WTC11 (cell line): Measurements from ENCODE around the gene PDE3B. TPM values are rescaled to one million over a fixed set of nuclear protein-coding genes. Genes with fewer than 3 reads are reported as not detected.

ENCODE experiments used
- ATAC-seq: fragments of 200-7000 bp; cut with Tn5 transposase; 2 replicates; pipeline ENCODE4 v1.10.0; 2021; ENCODE audit warnings: mild to moderate bottlenecking, moderate library complexity
- CTCF ChIA-PET: fragments of 300-600 bp; sonication (Branson Sonifier 250); formaldehyde crosslinking; loops from one replicate; lab custom pipeline; 2021; ENCODE audit warnings: antibody characterized with exemption; lab: Charles Lee
- POLR2A ChIA-PET: fragments of 350-600 bp; sonication (Branson Sonifier 250); formaldehyde crosslinking; loops from one replicate; lab custom pipeline; 2021; ENCODE audit warnings: antibody characterized with exemption; lab: Charles Lee
- DNase-seq: peaks from one replicate; pipeline ENCODE4 v3.0.0; 2021; ENCODE audit warnings: low spot score
- H3K27ac Mint-ChIP-seq: 2 replicates; pipeline ENCODE4 v1.8.0; 2021; ENCODE audit warnings: mixed read lengths
- H3K27me3 Mint-ChIP-seq: 2 replicates; pipeline ENCODE4 v1.8.0; 2021; ENCODE audit warnings: low read depth, mild to moderate bottlenecking, moderate library complexity, mixed read lengths
- H3K36me3 Mint-ChIP-seq: 2 replicates; pipeline ENCODE4 v1.8.0; 2021; ENCODE audit warnings: mixed read lengths
- H3K4me1 Mint-ChIP-seq: 2 replicates; pipeline ENCODE4 v1.8.0; 2022; ENCODE audit warnings: mixed read lengths
- H3K4me3 Mint-ChIP-seq: 2 replicates; pipeline ENCODE4 v1.8.0; 2021; ENCODE audit warnings: mild to moderate bottlenecking, moderate library complexity, mixed read lengths
- H3K9me3 Mint-ChIP-seq: 2 replicates; pipeline ENCODE4 v1.8.0; 2021; ENCODE audit warnings: mixed read lengths
- EMX1 ChIP-seq: fragments of 250-450 bp; sonication (Bioruptor Pico); IDR thresholded peaks from 2 replicates; pipeline ENCODE4 v1.8.0; 2021; ENCODE audit warnings: mild to moderate bottlenecking
- HMGA2 ChIP-seq: fragments of 250-450 bp; sonication (Bioruptor Pico); IDR thresholded peaks from 2 replicates; pipeline ENCODE4 v1.4.0; 2021; ENCODE audit warnings: mild to moderate bottlenecking, moderate library complexity
- MXD4 ChIP-seq: fragments of 250-450 bp; sonication (Bioruptor Pico); IDR thresholded peaks from 2 replicates; pipeline ENCODE4 v1.8.0; 2021; ENCODE audit warnings: mild to moderate bottlenecking, moderate library complexity, borderline replicate concordance
- NR3C1 ChIP-seq: sonication (generic); formaldehyde crosslinking; conservative IDR thresholded peaks from 2 replicates; pipeline ENCODE4 v1.8.1; 2023; ENCODE audit warnings: low read depth, mild to moderate bottlenecking, missing genetic modification reagents
- TP53 ChIP-seq: sonication (generic); formaldehyde crosslinking; IDR thresholded peaks from 2 replicates; pipeline ENCODE4 v1.8.1; 2023; ENCODE audit warnings: mild to moderate bottlenecking, missing genetic modification reagents
- ZNF671 ChIP-seq: fragments of 250-450 bp; sonication (Bioruptor Pico); IDR thresholded peaks from 2 replicates; pipeline ENCODE4 v1.8.0; 2021; ENCODE audit warnings: mild to moderate bottlenecking
- total RNA-seq: library from RNA; stranded (reverse); gene quantifications from 3 replicates; pipeline ENCODE4 v1.2.3, GENCODE V29; 2021
- TF ChIP-seq, protein P1 (sequence below): sonication (generic); formaldehyde crosslinking; IDR thresholded peaks from 2 replicates; pipeline ENCODE4 v1.8.0; 2023; ENCODE audit warnings: mild to moderate bottlenecking, missing genetic modification reagents
- TF ChIP-seq, protein P2 (sequence below): fragments of 250-450 bp; sonication (Bioruptor Pico); IDR thresholded peaks from 2 replicates; pipeline ENCODE4 v1.9.0; 2021; ENCODE audit warnings: moderate library complexity, mild to moderate bottlenecking, inconsistent platforms, borderline replicate concordance
- TF ChIP-seq, protein P3 (sequence below): sonication (generic); formaldehyde crosslinking; IDR thresholded peaks from 2 replicates; pipeline ENCODE4 v1.8.1; 2023; ENCODE audit warnings: mild to moderate bottlenecking, missing genetic modification reagents
- TF ChIP-seq, protein P4 (sequence below): fragments of 200-600 bp; IDR thresholded peaks from 2 replicates; pipeline ENCODE4 v1.8.0; 2022; ENCODE audit warnings: antibody characterized with exemption
- TF ChIP-seq, protein P5 (sequence below): sonication (generic); formaldehyde crosslinking; IDR thresholded peaks from 2 replicates; pipeline ENCODE4 v1.8.0; 2022; ENCODE audit warnings: mild to moderate bottlenecking, missing genetic modification reagents

Gene PDE3B
- total RNA-seq, 1 experiment from 2014 or later: 9.6 TPM

DNA sequence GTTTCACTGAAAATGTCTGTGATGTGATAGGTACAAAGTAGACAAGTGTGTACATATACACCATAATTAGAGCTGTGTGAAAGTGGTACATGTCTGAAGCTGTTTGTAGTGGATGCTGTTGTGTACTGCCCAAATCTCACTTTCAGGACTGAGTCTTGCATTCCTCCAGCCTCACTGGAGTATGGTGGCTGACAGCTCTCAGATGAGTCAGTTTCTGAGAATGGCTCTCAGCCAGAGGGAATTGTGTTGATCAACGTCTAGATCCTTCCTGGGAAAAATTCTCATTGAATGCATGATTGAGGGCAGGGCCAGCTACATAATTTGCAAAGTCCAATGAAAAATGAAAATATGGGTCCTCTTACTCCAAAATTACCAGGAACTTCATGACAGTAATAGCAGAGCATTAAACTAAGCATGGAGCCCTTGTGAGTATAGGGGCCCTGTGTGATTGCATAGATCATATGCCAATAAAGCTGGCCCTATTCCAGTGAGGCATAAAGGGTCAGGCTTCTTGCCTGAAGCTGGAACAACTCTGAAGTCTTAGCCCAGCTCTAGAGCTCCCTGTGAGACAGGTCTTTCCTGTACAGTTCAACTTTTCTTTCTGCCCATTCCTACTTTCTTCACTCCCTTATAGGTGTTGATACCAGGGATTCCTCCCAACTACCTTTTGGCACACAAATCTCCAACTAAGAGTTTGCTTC, 259.2 kb downstream of the PDE3B start (continued):
- TF ChIP-seq, protein P1, sequence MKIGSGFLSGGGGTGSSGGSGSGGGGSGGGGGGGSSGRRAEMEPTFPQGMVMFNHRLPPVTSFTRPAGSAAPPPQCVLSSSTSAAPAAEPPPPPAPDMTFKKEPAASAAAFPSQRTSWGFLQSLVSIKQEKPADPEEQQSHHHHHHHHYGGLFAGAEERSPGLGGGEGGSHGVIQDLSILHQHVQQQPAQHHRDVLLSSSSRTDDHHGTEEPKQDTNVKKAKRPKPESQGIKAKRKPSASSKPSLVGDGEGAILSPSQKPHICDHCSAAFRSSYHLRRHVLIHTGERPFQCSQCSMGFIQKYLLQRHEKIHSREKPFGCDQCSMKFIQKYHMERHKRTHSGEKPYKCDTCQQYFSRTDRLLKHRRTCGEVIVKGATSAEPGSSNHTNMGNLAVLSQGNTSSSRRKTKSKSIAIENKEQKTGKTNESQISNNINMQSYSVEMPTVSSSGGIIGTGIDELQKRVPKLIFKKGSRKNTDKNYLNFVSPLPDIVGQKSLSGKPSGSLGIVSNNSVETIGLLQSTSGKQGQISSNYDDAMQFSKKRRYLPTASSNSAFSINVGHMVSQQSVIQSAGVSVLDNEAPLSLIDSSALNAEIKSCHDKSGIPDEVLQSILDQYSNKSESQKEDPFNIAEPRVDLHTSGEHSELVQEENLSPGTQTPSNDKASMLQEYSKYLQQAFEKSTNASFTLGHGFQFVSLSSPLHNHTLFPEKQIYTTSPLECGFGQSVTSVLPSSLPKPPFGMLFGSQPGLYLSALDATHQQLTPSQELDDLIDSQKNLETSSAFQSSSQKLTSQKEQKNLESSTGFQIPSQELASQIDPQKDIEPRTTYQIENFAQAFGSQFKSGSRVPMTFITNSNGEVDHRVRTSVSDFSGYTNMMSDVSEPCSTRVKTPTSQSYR (CRISPR knock-in tag): no peak
- TF ChIP-seq MXD4 (CRISPR knock-in tag) (no peak), EMX1 (CRISPR knock-in tag) (no peak)
- TF ChIP-seq, protein P2, sequence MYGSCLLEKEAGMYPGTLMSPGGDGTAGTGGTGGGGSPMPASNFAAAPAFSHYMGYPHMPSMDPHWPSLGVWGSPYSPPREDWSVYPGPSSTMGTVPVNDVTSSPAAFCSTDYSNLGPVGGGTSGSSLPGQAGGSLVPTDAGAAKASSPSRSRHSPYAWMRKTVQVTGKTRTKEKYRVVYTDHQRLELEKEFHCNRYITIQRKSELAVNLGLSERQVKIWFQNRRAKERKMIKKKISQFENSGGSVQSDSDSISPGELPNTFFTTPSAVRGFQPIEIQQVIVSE (CRISPR knock-in tag): no peak
- TF ChIP-seq, all 79 proteins: peak for 0

DNA sequence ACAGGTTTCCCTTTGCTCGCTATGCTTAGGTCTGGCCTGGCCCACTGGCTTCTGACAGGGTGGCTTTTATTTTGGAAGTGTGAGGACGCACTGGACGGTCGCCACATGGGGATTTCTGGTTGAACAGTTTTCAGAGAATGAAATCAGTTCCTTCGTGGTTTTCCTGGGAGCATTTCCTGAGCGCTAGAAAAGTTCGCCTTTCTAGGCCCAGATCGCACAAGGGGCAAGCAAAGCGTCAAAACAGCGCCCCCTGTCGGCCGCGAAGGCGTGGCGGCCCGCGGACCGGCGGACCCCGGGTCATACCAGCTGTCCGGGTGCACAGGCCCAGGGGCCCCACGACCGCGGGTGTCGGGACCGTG, 261.1 kb downstream of the PDE3B start:
- DNase-seq: peak; percentile 91

More for the DNA sequence above, 261.1 kb downstream of the PDE3B start:
- peaks cover 26% of the 10 kb centered on the region for H3K27me3 Mint-ChIP-seq
- peak overlapping the region; percentile 96 for H3K4me3 Mint-ChIP-seq
- no peaks in the 10 kb centered on the region for H3K36me3 Mint-ChIP-seq
- peak; percentile 19 for ATAC-seq
- CTCF ChIA-PET: interaction anchor here (0.6 to 5.4 kb wide), 11 partner anchors 11 to 384 kb away, joined by 3 to 157 read pairs (median 72); partner anchors contain the start of genes CALCB, CYP2R1, PDE3B and PSMA1
- peaks cover 18% of the 10 kb centered on the region for H3K4me1 Mint-ChIP-seq
- POLR2A ChIA-PET: interaction anchor here (1.1 kb wide), 2 partner anchors 13 to 14 kb away, joined by 3 to 9 read pairs; partner anchors contain the start of gene CYP2R1
- H3K9me3 Mint-ChIP-seq: no peaks in the 10 kb centered on the region
- TF ChIP-seq, protein P3, sequence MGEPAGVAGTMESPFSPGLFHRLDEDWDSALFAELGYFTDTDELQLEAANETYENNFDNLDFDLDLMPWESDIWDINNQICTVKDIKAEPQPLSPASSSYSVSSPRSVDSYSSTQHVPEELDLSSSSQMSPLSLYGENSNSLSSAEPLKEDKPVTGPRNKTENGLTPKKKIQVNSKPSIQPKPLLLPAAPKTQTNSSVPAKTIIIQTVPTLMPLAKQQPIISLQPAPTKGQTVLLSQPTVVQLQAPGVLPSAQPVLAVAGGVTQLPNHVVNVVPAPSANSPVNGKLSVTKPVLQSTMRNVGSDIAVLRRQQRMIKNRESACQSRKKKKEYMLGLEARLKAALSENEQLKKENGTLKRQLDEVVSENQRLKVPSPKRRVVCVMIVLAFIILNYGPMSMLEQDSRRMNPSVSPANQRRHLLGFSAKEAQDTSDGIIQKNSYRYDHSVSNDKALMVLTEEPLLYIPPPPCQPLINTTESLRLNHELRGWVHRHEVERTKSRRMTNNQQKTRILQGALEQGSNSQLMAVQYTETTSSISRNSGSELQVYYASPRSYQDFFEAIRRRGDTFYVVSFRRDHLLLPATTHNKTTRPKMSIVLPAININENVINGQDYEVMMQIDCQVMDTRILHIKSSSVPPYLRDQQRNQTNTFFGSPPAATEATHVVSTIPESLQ: no peak
- TF ChIP-seq HMGA2 (CRISPR knock-in tag): no peak
- 0 out of 2 replicates have a peak, but pooled peaks have one; percentile 40 for TF ChIP-seq NR3C1 (CRISPR knock-in tag)
- TF ChIP-seq TP53 (CRISPR knock-in tag): peak; percentile 12; the same call in 1 of the 2 replicates
- TF ChIP-seq, protein P4, sequence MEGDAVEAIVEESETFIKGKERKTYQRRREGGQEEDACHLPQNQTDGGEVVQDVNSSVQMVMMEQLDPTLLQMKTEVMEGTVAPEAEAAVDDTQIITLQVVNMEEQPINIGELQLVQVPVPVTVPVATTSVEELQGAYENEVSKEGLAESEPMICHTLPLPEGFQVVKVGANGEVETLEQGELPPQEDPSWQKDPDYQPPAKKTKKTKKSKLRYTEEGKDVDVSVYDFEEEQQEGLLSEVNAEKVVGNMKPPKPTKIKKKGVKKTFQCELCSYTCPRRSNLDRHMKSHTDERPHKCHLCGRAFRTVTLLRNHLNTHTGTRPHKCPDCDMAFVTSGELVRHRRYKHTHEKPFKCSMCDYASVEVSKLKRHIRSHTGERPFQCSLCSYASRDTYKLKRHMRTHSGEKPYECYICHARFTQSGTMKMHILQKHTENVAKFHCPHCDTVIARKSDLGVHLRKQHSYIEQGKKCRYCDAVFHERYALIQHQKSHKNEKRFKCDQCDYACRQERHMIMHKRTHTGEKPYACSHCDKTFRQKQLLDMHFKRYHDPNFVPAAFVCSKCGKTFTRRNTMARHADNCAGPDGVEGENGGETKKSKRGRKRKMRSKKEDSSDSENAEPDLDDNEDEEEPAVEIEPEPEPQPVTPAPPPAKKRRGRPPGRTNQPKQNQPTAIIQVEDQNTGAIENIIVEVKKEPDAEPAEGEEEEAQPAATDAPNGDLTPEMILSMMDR: peak; percentile 97
- TF ChIP-seq, protein P5, sequence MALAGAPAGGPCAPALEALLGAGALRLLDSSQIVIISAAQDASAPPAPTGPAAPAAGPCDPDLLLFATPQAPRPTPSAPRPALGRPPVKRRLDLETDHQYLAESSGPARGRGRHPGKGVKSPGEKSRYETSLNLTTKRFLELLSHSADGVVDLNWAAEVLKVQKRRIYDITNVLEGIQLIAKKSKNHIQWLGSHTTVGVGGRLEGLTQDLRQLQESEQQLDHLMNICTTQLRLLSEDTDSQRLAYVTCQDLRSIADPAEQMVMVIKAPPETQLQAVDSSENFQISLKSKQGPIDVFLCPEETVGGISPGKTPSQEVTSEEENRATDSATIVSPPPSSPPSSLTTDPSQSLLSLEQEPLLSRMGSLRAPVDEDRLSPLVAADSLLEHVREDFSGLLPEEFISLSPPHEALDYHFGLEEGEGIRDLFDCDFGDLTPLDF: peak; percentile 53; the same call in 1 of the 2 replicates
- TF ChIP-seq ZNF671 (CRISPR knock-in tag): no peak
- no peak overlapping the region for H3K27ac Mint-ChIP-seq
